Activated CD8-positive, alpha-beta T cell treated with anti-CD3 and anti-CD28 coated beads, Interleukin-2, amount 10 ng/mL, durations not matched to agents 7 days and 5 days (primary cell): ENCODE data around the gene ISLR. TPM values are rescaled to one million over a fixed set of nuclear protein-coding genes. Genes with fewer than 3 reads are reported as not detected.

Experiments
- ATAC-seq: fragments of 150-1000 bp; cut with Tn5 transposase; one replicate; pipeline ENCODE4 v1.10.0; 2021; ENCODE audit warnings: moderate library complexity
- CTCF ChIA-PET: fragments of 350-600 bp; sonication (Branson Sonifier 250); formaldehyde crosslinking; loops from one replicate; lab custom pipeline; 2021; ENCODE audit warnings: antibody characterized with exemption; lab: Charles Lee
- POLR2A ChIA-PET: fragments of 350-600 bp; sonication (Branson Sonifier 250); formaldehyde crosslinking; loops from one replicate; lab custom pipeline; 2021; ENCODE audit warnings: antibody characterized with exemption; lab: Charles Lee
- DNase-seq: peaks from one replicate; pipeline ENCODE4 v3.0.0-alpha.2; 2020
- H3K27ac Mint-ChIP-seq: one replicate; pipeline ENCODE4 v1.8.0; 2021; ENCODE audit warnings: mild to moderate bottlenecking, mixed read lengths
- H3K27me3 Mint-ChIP-seq: one replicate; pipeline ENCODE4 v1.8.0; 2021; ENCODE audit warnings: low read depth, mixed read lengths
- H3K36me3 Mint-ChIP-seq: one replicate; pipeline ENCODE4 v1.8.0; 2021; ENCODE audit warnings: low read depth, mixed read lengths
- H3K4me1 Mint-ChIP-seq: one replicate; pipeline ENCODE4 v1.8.0; 2021; ENCODE audit warnings: low read depth, mixed read lengths
- H3K4me3 Mint-ChIP-seq: one replicate; pipeline ENCODE4 v1.8.0; 2021; ENCODE audit warnings: mild to moderate bottlenecking, mixed read lengths
- H3K9me3 Mint-ChIP-seq: one replicate; pipeline ENCODE4 v1.8.0; 2022; ENCODE audit warnings: mixed read lengths; ENCODE audit not compliant: insufficient read depth
- total RNA-seq, 2 experiments: library from RNA; stranded (reverse); gene quantifications; one replicate each; pipeline ENCODE4 v1.2.3, GENCODE V29; 2021

ISLR gene
- total RNA-seq, 2 experiments from 2014 or later, result not detected

DNA sequence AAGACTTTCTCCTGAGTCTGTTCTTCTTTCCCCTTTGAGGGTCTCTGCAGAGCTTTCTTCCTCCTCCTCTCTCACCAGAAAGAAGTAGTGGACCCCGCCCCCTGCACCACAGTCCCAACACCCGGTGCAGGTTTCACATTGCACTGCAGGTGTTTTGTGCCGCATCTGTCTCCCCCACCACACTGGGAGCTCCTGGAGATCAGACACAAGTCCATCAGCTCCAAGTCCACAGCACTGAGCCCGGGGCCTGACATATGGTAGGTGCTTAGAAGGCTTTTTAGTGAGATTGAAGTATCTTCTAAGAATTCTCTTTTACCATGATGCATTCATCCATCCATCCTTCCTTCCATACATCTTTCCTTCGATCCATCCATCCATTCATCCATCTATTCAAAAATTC lies 19.2 kb downstream of the ISLR start:
- Mint-ChIP-seq H3K27ac (no peak overlapping the region), H3K4me3 (no peak overlapping the region), H3K27me3 (no peaks in the 10 kb centered on the region), H3K9me3 (no peaks in the 10 kb centered on the region), H3K4me1 (no peaks in the 10 kb centered on the region), H3K36me3 (no peaks in the 10 kb centered on the region)
- DNase-seq (no peak), ATAC-seq (no peak)
- ChIA-PET CTCF (no interaction called here), POLR2A (no interaction called here)

DNA sequence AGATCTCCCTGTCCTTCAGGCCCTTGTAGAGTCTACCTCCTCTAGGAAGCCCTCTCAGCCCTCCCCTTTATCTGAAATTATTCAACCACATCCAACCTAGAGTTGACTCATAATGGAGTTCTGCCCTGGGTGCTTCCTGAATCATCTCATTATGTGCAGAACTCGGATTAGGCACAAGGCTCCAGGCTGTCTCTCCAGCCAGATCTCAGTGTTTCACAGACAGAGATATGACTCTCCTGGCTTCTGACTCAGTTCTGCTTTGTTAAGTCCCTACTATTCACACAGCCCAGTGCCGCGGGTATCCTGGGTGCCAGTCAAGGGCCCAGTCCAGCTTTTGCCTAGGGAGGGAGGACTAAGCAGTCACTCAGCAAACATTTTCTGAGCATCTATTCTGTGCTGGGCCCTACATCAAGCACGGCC lies 19.8 kb downstream of the ISLR start:
- DNase-seq (no peak), ATAC-seq (no peak)
- ChIA-PET CTCF (no interaction called here), POLR2A (no interaction called here)
- H3K36me3 Mint-ChIP-seq, result no peaks in the 10 kb centered on the region
- H3K27me3 Mint-ChIP-seq, result no peaks in the 10 kb centered on the region
- no peak overlapping the region for H3K27ac Mint-ChIP-seq
- H3K4me3 Mint-ChIP-seq, result no peak overlapping the region
- no peaks in the 10 kb centered on the region for H3K9me3 Mint-ChIP-seq
- H3K4me1 Mint-ChIP-seq, result no peaks in the 10 kb centered on the region

DNA sequence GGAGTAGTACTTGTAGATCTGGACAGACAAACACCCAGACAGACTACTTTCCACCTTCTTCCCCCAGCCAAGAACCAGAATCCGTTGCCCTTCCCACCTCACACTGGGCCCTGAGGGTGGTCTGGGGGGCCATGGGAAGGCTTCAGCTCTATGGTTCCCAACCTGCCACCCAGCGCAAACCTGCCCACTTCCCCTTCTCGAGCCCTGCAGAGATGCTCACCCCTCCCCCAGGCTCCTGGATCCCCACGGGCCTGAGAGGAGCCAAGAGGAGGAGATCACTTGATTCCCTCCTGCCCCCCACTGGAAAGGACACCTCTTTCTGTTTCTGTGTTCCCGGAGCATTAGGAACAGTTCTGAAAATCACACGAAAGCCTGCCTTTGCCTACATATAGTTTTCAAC lies 20.4 kb downstream of the ISLR start:
- Mint-ChIP-seq H3K27me3 (no peaks in the 10 kb centered on the region), H3K4me3 (no peak overlapping the region), H3K27ac (no peak overlapping the region), H3K9me3 (no peaks in the 10 kb centered on the region), H3K4me1 (no peaks in the 10 kb centered on the region), H3K36me3 (no peaks in the 10 kb centered on the region)
- DNase-seq (no peak), ATAC-seq (no peak)
- ChIA-PET CTCF (no interaction called here), POLR2A (no interaction called here)

DNA sequence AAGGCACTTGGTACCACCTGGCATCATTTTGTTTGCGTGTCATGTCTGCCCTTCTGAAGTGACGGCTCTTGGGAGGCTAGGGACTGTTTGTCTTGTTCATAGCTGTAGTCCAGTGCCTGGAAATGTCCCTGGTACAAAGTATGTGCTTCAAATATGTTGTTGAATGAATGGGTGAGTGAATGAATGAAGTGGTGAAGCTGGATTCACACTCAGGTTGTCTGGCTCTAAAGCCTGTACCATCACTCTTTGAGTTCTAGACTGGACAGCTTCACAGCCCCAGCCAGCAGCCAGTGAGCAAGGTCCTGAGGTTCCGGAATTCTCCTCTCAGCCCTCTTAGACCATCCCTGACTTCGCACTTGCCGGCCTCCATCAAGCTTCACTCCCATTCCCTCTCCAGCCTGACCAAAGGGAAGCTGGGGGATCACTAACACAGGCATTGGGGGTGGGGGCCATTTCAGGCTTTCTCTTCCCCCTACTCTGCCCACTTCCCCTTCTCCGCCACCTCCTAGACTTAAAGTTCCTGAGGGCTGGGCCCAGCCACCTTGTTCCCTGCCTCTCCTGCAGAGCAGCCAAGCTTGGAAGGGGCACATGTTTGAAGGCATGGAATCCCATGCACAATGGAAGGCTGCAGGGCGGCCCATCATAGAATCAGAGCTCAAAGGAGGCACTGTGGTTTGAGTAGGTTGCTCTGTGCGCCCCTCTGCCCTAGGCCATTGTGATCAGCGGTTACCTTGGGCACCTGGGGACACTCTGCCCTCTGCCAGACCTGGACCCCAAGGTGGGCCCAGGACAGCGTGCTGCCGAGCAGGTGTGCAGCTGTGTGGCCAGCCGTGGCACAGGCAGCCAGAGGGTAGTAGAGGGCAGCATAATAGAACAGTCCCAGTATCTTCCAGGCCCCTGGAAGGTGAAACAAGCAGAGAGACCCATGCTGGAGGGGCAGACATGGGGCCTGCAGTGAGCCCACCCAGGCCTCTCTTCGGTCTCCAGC lies 21.4 kb downstream of the ISLR start:
- Mint-ChIP-seq H3K9me3 (no peaks in the 10 kb centered on the region), H3K27me3 (no peaks in the 10 kb centered on the region), H3K27ac (no peak overlapping the region), H3K4me3 (no peak overlapping the region), H3K4me1 (no peaks in the 10 kb centered on the region), H3K36me3 (no peaks in the 10 kb centered on the region)
- ATAC-seq (no peak), DNase-seq (no peak)
- CTCF ChIA-PET, result no interaction called here
- POLR2A ChIA-PET, result no interaction called here

DNA sequence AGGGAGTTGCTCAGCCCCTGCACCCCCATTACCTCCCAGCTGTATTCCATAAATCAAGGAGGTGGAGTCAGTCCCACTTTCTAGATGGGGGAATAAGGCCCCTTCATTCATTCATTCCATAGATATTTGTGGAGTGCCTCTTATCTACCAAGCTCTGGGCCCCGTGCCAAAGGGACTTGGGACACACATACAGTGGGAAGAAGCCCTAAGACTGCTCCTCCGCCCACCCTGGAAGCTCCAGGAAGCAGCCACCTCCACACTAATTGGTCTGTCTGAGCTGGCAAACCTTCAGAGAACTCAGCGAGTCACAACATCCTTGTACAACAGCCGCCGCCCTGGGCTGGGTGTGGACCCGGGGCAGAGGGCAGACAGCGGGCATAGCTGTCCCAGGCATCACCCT lies 22.7 kb downstream of the ISLR start:
- H3K36me3 Mint-ChIP-seq, result no peaks in the 10 kb centered on the region
- ATAC-seq, result no peak
- H3K27me3 Mint-ChIP-seq, result no peaks in the 10 kb centered on the region
- no peak overlapping the region for H3K27ac Mint-ChIP-seq
- CTCF ChIA-PET, result no interaction called here
- POLR2A ChIA-PET, result no interaction called here
- H3K9me3 Mint-ChIP-seq, result no peaks in the 10 kb centered on the region
- no peaks in the 10 kb centered on the region for H3K4me1 Mint-ChIP-seq
- H3K4me3 Mint-ChIP-seq, result no peak overlapping the region
- no peak for DNase-seq

DNA sequence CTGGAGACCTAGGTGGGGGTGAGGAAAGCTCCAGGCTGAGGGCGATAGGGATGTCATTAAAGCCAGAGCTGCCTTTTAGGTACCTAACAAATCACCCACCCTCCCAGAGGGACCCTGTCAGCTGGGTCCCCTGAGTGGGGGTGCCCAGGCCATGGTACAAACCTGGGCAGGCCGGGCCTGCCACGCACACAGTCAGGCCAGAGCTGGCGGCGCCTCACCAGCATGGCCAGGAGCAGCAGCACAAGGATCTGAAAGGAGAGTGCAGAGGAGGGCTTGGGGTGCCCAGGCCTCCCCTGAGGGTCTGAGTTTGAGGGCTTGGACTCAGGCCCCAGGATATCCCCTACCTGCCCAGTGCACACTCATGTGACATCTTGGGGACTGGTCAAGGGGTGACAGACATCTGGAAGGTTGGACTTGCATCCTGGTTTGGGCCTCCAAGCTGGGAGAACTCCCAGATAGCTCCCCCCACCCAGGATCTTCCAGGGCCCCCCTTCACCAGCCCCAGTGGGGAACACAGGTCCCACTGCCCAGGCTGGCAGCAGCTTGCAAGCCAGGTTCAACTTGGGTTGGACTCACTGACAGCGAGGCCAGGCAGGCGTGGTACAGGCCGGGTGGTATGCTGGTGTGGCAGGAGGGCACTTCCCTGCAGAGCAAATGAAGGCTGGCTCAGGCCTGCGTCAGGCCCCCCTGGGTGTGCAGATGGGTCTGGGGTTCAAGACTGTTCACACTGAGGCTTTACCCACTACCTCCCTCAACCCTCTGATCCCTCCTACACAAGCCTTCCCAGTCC lies 23.9 kb downstream of the ISLR start:
- H3K4me1 Mint-ChIP-seq, result no peaks in the 10 kb centered on the region
- CTCF ChIA-PET, result no interaction called here
- no peak overlapping the region for H3K27ac Mint-ChIP-seq
- H3K36me3 Mint-ChIP-seq, result no peaks in the 10 kb centered on the region
- H3K4me3 Mint-ChIP-seq, result no peak overlapping the region
- H3K27me3 Mint-ChIP-seq, result no peaks in the 10 kb centered on the region
- no peak for DNase-seq
- no peaks in the 10 kb centered on the region for H3K9me3 Mint-ChIP-seq
- POLR2A ChIA-PET, result interaction anchor here (0.6 kb wide), 1 partner anchor 16 kb away, joined by 3 read pairs; no protein-coding TSS in a partner anchor
- no peak for ATAC-seq

DNA sequence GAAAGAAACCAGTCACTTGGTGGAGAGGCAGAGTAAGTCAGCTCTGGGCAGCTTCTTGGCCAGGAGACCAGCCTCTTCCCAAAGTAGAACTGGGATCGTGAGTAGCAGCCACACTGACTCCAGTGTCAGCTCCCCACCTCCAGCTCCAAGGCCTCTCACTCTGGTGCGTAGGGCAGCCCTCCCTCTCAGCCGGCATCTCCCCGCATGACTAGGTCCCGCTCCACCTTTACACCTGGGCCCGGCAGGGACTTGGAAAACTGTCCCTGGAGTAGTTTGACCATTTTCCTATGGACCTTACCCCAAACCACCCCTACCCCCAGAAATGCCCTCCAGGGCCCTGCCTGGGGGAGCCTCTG lies 25.8 kb downstream of the ISLR start:
- CTCF ChIA-PET, result no interaction called here
- H3K27me3 Mint-ChIP-seq, result peaks cover 4% of the 10 kb centered on the region
- DNase-seq (no peak), ATAC-seq (no peak)
- peaks cover 3% of the 10 kb centered on the region for H3K4me1 Mint-ChIP-seq
- H3K9me3 Mint-ChIP-seq, result no peaks in the 10 kb centered on the region
- POLR2A ChIA-PET, result no interaction called here
- H3K4me3 Mint-ChIP-seq, result no peak overlapping the region
- no peaks in the 10 kb centered on the region for H3K36me3 Mint-ChIP-seq
- H3K27ac Mint-ChIP-seq, result no peak overlapping the region

DNA sequence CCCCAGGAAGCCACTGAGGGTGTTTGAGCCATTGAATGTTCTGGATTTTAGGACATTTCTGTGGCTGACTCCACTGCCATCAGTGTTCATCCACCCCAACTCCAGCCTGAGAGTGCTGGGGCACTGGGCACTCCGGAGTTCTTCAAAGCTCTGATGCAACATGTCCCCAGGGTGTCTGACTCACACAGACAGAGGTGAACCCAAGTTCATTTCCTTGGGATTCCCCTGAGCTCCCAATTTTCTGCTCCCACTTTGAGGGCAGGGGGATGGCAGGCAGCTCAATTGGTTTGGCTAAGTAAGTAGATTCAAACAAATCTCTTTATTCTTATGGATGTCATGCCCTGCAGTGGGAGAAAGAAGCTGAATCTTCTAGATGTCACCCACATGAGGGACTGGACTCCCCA lies 26.9 kb downstream of the ISLR start:
- Mint-ChIP-seq H3K27me3 (peaks cover 4% of the 10 kb centered on the region), H3K4me1 (peaks cover 9% of the 10 kb centered on the region), H3K27ac (no peak overlapping the region), H3K4me3 (no peak overlapping the region), H3K36me3 (no peaks in the 10 kb centered on the region), H3K9me3 (no peaks in the 10 kb centered on the region)
- POLR2A ChIA-PET, result no interaction called here
- DNase-seq (no peak), ATAC-seq (no peak)
- CTCF ChIA-PET, result interaction anchor here (0.7 to 1.1 kb wide), 2 partner anchors 107 to 120 kb away, joined by 3 read pairs; no protein-coding TSS in a partner anchor

DNA sequence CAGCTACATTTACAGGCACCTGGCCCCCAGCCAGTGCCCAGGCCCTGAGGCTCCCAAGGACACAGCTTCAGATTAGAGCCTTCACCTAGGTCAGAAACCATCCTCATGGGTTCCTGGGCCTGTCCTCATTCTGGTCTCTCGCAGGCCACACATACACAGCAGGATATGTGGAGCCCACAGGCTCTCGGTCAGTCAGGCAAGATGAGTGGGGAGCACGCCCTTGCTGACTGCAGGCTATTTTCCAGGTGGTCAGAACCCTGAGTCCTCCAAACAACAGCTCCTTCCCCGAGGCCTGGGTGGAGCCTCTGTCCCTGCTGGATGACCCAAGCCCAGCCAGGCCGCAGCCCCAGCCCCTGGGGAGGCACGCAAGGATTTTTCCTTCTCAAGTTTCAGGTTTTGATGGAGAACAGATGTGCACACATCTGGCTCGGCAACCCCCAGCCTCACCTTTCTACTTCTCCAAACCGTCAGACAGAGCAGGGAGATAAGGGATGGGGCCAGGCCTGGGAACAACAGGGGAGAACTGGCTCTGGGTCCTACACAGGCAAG lies 27.4 kb downstream of the ISLR start:
- Mint-ChIP-seq H3K36me3 (no peaks in the 10 kb centered on the region), H3K27ac (no peak overlapping the region), H3K4me3 (no peak overlapping the region), H3K4me1 (peaks cover 9% of the 10 kb centered on the region), H3K9me3 (no peaks in the 10 kb centered on the region), H3K27me3 (peaks cover 4% of the 10 kb centered on the region)
- ChIA-PET CTCF (interaction anchor here (0.7 to 1.1 kb wide), 2 partner anchors 106 to 120 kb away, joined by 3 read pairs; no protein-coding TSS in a partner anchor), POLR2A (no interaction called here)
- ATAC-seq (no peak), DNase-seq (no peak)

DNA sequence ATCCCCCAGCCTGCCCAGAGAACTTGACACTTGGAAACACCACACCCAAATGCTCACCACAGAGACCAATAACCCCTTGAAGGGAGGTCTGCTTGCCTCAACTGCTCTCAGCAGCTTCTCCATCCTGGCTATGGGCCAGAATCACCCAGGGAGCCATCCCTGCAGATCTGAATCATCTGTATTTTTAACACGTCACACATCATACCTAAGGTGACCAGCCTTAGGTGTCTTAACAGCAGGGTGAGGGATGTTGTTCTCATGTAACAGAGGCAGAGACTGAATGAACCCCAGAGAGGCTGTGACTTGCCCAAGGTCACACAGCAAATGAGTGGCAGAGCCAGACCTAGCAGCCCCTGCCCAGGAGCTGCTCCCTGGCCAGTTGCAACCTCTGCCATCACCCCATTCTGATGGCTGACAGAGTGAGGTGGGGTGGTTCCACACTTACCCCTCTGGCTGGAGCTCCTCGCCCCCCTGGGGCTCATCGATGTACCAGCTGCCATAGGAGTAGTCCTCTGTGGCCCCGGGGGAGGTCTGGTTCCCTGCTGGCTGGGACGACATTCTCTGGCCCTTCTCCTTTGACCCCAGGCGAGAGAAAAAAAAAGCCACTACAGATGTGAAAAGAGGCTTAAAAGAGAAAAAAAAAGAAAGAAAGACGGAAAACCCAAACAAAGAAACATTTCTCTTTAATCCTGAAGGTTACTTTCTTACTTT lies 28.4 kb downstream of the ISLR start:
- no peak for ATAC-seq
- no peak overlapping the region for H3K27ac Mint-ChIP-seq
- no peaks in the 10 kb centered on the region for H3K36me3 Mint-ChIP-seq
- peaks cover 4% of the 10 kb centered on the region for H3K27me3 Mint-ChIP-seq
- ChIA-PET POLR2A (no interaction called here), CTCF (no interaction called here)
- DNase-seq, result no peak
- no peaks in the 10 kb centered on the region for H3K9me3 Mint-ChIP-seq
- H3K4me3 Mint-ChIP-seq, result no peak overlapping the region
- H3K4me1 Mint-ChIP-seq, result peaks cover 9% of the 10 kb centered on the region

DNA sequence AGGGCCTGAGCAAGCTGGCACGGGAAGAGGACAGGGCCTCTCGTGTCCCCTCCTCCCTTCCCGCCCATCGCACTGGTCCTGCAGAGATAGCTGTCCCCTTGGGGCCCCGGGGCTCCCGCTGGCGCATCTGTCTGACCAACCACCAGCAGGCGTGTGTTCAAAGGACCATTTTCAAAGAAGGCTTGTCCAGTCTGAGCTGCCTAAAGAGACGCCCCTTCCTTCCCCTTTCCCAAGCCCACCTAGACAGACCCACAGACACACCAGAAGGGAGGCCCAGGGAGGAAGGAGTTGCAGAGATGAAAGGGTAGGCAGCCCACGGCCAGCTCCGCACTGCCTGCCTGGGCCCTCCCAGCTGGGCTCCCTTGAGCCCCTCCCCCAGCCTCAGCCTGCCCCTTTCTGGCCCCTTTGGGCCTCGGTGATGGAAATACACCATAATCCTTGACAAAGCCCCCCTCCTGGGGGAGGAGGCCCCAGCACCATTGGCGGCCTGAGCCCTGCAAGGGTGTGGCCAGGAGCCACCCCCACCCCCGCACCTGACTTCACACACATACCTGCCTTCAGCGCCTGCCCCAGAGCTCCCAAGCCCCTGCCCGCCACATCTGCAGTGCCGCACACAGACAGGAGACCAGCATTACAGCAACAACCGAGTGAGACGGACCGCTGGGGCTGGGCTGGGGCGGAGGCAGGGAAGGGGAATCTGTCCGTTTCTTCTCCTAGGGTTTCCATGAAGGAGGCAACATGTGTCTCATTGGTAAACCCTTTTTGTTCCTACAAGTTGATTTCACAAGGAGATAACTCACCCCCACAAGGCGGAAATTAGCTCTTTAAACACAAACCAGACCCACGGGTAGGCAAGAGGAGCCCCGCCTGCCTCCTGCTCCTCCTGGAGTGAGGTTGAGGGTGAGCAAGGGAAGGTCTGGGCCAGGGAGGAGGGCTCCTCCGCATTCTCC lies 29.2 kb downstream of the ISLR start, which contains the start of gene STRA6:
Gene STRA6 (minus strand): TSS at position 336 of the 950 bp plus-strand sequence. CDS start 520 bp downstream, outside the sequence.
- ChIA-PET CTCF (no interaction called here), POLR2A (no interaction called here)
- no peaks in the 10 kb centered on the region for H3K9me3 Mint-ChIP-seq
- DNase-seq (no peak), ATAC-seq (no peak)
- H3K4me1 Mint-ChIP-seq, result peaks cover 9% of the 10 kb centered on the region
- no peak within 1 kb of the TSS for H3K27ac Mint-ChIP-seq
- no peak within 1 kb of the TSS for H3K4me3 Mint-ChIP-seq
- peaks cover 4% of the 10 kb centered on the region for H3K27me3 Mint-ChIP-seq
- no peaks in the 10 kb centered on the region for H3K36me3 Mint-ChIP-seq
